NCI-H1930 (cell line): ENCODE results near the gene LRG1.

Experiments
- DNase-seq, 2 experiments: peaks; one replicate each; lab custom pipeline; 2025; lab: John Stamatoyannopoulos, UW

Gene LRG1

GRCh38 chr19:4511300-4512054, 28.4 kb downstream of the LRG1 start:
- DNase-seq: no peak

GRCh38 chr19:4510435-4511255, 29.2 kb downstream of the LRG1 start:
- no peak for DNase-seq

- DNase-seq: no peak
Observed at GRCh38 chr19:4508698-4509097, 31.1 kb downstream of the LRG1 start.

GRCh38 chr19:4507804-4508203, 32.0 kb downstream of the LRG1 start:
- DNase-seq: no peak

GRCh38 chr19:4507150-4507452, 32.7 kb downstream of the LRG1 start:
- no peak for DNase-seq

GRCh38 chr19:4506449-4507149, 33.2 kb downstream of the LRG1 start:
- DNase-seq: no peak

- DNase-seq: no peak
Observed at GRCh38 chr19:4505570-4506448, 34.0 kb downstream of the LRG1 start.

- DNase-seq: no peak
Observed at GRCh38 chr19:4504891-4505569, 34.8 kb downstream of the LRG1 start.

- no peak for DNase-seq
Observed at GRCh38 chr19:4504297-4504701, 35.5 kb downstream of the LRG1 start.

- DNase-seq: no peak
Observed at GRCh38 chr19:4503825-4504170, 36.0 kb downstream of the LRG1 start.

- no peak for DNase-seq
Observed at GRCh38 chr19:4503132-4503824, 36.6 kb downstream of the LRG1 start.

GRCh38 chr19:4502282-4503131, 37.3 kb downstream of the LRG1 start:
- no peak for DNase-seq

- DNase-seq: no peak
Observed at GRCh38 chr19:4501691-4502090, 38.1 kb downstream of the LRG1 start.

- no peak for DNase-seq
Observed at GRCh38 chr19:4500841-4501591, 38.8 kb downstream of the LRG1 start.

- DNase-seq: no peak
Observed at GRCh38 chr19:4499855-4500254, 40.0 kb downstream of the LRG1 start.

- no peak for DNase-seq
Observed at GRCh38 chr19:4499318-4499717, 40.5 kb downstream of the LRG1 start.

GRCh38 chr19:4498694-4499093, 41.1 kb downstream of the LRG1 start:
- no peak for DNase-seq

GRCh38 chr19:4497770-4498389, 42.0 kb downstream of the LRG1 start:
- no peak for DNase-seq

- DNase-seq: no peak
Observed at GRCh38 chr19:4496304-4496703, 43.5 kb downstream of the LRG1 start.
